ENCODE data around the gene MAPK11.

Gene MAPK11

DNA sequence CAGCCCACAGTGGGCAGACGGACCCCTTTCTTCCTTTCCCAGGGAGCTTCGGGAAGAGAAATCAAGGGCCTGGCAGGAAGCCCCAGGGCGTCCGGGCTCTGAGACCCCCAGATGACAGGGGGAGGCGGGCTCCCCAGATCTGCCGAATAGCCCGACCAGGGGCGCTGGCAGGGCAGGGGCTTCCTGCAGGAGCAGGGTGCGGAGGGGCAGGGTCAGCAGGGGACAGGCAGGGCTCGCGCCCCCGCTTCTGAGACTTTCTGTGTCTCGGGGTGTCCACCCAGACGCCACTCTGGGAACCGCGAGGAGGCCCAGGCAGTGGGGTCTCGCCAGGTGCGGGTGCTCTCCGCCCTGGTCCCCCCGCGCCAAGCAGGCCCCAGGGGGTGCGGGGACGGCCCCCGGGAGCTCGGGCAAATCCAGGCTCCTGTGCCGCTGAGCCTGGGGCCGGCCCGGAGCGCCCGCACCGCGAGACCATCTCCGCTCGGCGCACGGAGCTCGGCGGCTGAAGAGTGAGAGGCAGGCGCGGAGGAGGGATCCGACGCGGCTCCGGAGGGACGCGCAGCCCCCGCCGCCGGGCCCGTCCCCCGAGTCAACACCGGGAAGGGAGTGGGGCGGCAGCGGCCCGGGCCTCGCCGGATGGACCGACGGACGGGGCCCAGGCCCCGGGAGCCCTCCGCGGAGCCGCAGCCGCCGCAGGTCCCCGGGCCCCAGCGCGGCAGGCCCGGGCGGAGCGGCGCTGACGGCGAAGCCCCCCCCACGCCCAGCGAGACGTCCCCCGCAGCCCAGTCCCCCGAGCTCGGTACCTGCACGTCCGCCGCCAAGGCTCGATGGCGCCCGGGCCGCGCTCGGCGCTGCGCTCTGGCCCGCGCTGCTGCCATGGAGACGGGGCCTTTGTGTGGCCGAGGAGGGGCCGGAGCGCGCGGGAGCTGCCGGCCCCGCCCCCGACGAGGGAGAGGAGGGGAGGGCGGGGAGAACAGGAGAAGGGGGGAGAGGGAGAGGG lies 36.9 kb upstream of the MAPK11 start, which contains the start of gene PLXNB2:
Gene PLXNB2, minus strand, starts transcription at position 894 of the 997 bp plus-strand sequence. CDS start 17,062 bp downstream, outside the sequence.
- intact Hi-C loops (cut with DNase I; ENCODE audit: low total_unique reads): loop anchor here (2.0 to 10.0 kb wide), 2 partner anchors 14 to 342 kb away; partner anchors contain the start of gene PIM3
- peak; percentile 82 to 91 for DNase-seq
- peak within 1 kb of the TSS; percentile 72 to 86 for H3K4me3 ChIP-seq
- peaks cover 0 to 5% (median 0%) of the 10 kb centered on the region in 3 donors for H3K36me3 ChIP-seq
- peak within 1 kb of the TSS; percentile 92 to 95 for H3K27ac ChIP-seq
- no peaks in the 10 kb centered on the region for H3K9me3 ChIP-seq
- H3K4me1 ChIP-seq: peaks cover 19 to 61% (median 59%) of the 10 kb centered on the region in 4 donors
- H3K27me3 ChIP-seq: no peaks in the 10 kb centered on the region
- TF ChIP-seq, protein P1, sequence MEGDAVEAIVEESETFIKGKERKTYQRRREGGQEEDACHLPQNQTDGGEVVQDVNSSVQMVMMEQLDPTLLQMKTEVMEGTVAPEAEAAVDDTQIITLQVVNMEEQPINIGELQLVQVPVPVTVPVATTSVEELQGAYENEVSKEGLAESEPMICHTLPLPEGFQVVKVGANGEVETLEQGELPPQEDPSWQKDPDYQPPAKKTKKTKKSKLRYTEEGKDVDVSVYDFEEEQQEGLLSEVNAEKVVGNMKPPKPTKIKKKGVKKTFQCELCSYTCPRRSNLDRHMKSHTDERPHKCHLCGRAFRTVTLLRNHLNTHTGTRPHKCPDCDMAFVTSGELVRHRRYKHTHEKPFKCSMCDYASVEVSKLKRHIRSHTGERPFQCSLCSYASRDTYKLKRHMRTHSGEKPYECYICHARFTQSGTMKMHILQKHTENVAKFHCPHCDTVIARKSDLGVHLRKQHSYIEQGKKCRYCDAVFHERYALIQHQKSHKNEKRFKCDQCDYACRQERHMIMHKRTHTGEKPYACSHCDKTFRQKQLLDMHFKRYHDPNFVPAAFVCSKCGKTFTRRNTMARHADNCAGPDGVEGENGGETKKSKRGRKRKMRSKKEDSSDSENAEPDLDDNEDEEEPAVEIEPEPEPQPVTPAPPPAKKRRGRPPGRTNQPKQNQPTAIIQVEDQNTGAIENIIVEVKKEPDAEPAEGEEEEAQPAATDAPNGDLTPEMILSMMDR (IDR thresholded peaks at IDR 0.05): no peak

DNA sequence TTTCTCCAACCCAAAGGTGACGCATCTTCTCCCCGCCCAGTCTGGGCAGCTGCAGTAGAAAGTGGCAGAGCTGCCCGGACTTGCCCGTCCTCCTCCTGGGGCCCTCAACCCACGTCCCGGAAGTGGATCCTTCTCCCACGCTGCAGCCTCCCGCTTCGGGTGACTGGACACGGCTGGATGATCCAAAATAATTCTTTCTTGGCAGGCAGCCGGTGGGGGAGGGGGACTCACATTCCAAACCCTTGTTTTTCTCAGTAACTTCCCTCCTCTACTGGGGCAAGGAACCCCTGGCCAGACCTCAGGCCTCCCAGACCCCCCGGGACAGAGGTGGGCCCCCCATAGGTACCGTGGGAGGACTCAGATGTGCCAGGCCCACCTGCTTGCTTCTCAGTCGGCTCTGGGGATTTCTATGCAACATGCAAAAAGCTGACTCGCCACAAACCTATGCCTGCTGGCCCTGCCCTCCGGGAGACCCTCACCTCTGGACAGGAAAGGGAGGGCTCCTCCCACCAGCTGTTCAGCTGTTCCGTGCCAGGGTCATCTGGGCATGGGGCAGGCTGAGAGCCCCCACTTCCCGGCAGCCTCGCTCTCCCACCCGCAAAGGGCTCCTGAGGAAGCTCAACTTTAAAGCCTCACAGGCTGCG lies 35.9 kb upstream of the MAPK11 start:
- Histone ChIP-seq H3K4me3 (peak overlapping the region; percentile 72 to 86), H3K36me3 (peaks cover 0 to 5% (median 0%) of the 10 kb centered on the region in 3 donors), H3K27me3 (no peaks in the 10 kb centered on the region), H3K9me3 (no peaks in the 10 kb centered on the region), H3K4me1 (peaks cover 25 to 71% (median 69%) of the 10 kb centered on the region in 4 donors), H3K27ac (peak overlapping the region; percentile 92 to 95)
- TF ChIP-seq, protein P1 (IDR thresholded peaks at IDR 0.05): no peak
- DNase-seq: peak; percentile 86 to 96
- intact Hi-C loops (cut with DNase I; ENCODE audit: low total_unique reads): loop anchor here (2.0 to 10.0 kb wide), 2 partner anchors 13 to 341 kb away; partner anchors contain the start of gene PIM3

DNA sequence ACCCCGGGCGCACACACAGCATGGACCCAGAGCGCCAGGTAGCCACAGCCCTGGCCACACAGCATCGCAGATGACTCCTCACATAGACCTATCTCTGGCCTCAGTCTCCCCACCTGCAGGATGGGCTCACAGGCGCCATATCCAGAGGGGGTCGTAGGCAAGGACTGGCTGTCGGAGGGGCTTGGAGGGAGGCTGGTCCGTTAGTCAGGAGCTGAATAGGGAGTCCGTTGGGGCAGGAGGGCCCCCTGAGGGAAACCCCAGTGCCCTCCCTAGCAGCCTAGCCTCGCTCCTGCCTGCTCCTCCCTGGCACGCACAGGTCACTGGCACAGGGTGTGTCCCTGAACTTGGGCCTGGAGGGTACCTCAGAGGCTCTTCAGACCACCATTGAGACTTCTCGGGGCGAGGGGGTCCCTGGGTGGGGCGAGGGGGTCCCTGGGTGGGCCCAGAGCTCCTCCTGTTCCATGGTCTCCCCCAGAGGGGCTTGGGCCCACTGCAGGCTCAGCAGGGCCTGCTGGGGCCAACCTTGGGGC lies 35.3 kb upstream of the MAPK11 start:
- TF ChIP-seq, protein P1 (IDR thresholded peaks at IDR 0.05): no peak
- no peak for DNase-seq
- Histone ChIP-seq H3K27me3 (no peaks in the 10 kb centered on the region), H3K36me3 (peaks cover 0 to 5% (median 0%) of the 10 kb centered on the region in 3 donors), H3K27ac (peak overlapping the region; percentile 92 to 95), H3K4me3 (peak overlapping the region; percentile 72 to 86), H3K9me3 (no peaks in the 10 kb centered on the region), H3K4me1 (peaks cover 25 to 77% (median 75%) of the 10 kb centered on the region in 4 donors)
- intact Hi-C loops (cut with DNase I; ENCODE audit: low total_unique reads): loop anchor here (10.0 kb wide), 1 partner anchor 341 kb away; the partner anchor contains the start of gene PIM3

DNA sequence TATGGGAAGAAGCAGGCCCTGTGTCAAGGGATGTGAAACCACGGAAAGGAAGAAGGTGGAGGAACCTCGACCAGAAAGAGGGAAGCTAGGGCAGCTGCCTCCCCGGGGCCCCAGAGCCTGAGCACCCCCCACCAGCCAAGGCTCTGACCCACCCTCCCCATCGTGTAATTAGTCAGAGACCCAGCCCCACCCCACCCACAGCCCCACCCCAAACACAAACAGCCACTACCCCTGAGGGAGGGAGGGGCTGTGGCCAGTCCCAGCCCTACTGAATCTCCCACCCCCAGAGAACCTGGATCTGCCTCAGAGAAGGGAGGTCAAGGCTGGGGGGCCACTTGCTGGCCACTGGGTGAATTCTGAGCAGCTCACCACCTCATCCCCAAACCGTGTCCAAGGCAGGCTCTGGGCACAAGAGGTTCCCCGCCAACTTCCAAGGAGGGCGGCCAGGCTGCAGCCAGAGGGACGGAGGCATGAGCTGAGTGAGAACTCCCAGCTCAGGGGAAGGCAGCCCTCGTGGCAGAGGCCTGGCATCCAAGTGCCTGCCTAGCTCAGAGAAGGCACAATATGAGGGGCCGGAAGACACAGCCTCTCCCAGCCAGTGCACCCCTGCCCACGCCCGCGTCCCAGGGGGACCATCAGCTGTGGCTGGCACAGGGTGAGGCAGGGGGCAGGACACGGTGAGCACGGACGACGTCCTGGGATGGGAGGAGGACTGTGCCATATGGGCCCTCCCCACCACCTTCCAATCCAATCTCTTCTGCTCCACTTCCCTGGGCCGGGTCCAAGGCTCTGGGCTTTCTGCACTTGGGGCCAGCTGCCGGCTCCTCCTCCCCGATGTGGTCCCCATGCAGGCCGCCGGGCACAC lies 34.6 kb upstream of the MAPK11 start:
- Histone ChIP-seq H3K4me1 (peaks cover 25 to 82% (median 81%) of the 10 kb centered on the region in 4 donors), H3K4me3 (peak overlapping the region; percentile 72 to 86), H3K9me3 (no peaks in the 10 kb centered on the region), H3K36me3 (peaks cover 0 to 5% (median 0%) of the 10 kb centered on the region in 3 donors), H3K27ac (peak overlapping the region; percentile 92 to 95), H3K27me3 (no peaks in the 10 kb centered on the region)
- TF ChIP-seq, protein P1 (IDR thresholded peaks at IDR 0.05): no peak
- DNase-seq: peak; percentile 67 to 92
- intact Hi-C loops (cut with DNase I; ENCODE audit: low total_unique reads): loop anchor here (10.0 kb wide), 1 partner anchor 340 kb away; the partner anchor contains the start of gene PIM3
